ENCODE data around the gene LAMA5. TPM values are rescaled to one million over a fixed set of nuclear protein-coding genes. Genes with fewer than 3 reads are reported as not detected.

Gene LAMA5
- polyA plus RNA-seq, 1 donor (not counting 4 experiments of a cell fraction or from before 2014, with no cell fraction given) = 8.7 TPM

- H3K79me2 ChIP-seq (ENCODE audit: control insufficient read depth, insufficient read depth, low read length) = peaks cover 9% of the 10 kb centered on the region
- TF ChIP-seq EZH2 (IDR thresholded peaks at IDR 0.05; ENCODE audit: low read length) = no peak
- no peak for TF ChIP-seq CTCF (optimal IDR thresholded peaks at IDR 0.05 in 1 of 3, IDR thresholded peaks at IDR 0.05 in 1 of 3, conservative IDR thresholded peaks at IDR 0.05 in 1 of 3; ENCODE audit: extremely low read depth in 1 of 3, insufficient read depth in 2 of 3, low read length in 3 of 3)
- DNase-seq (ENCODE audit: low read depth, low spot score) (no peak), FAIRE-seq (no peak)
- no peak overlapping the region for H3K27ac ChIP-seq (ENCODE audit: control insufficient read depth, insufficient read depth, low read length)
- dilution Hi-C loops (cut with MboI; ENCODE audit: extremely low pct_ligation_motif_present, low sequenced_read_pairs) = no loop called here
- no peak overlapping the region for H3K4me3 ChIP-seq (ENCODE audit: control insufficient read depth in 2 of 3, extremely low read depth in 1 of 3, insufficient read depth in 2 of 3, low read depth in 1 of 3, low read length in 3 of 3)
- no peak overlapping the region for H3K9ac ChIP-seq (ENCODE audit: control insufficient read depth, extremely low read depth, insufficient read depth, low read length)
- H3K36me3 ChIP-seq (ENCODE audit: control insufficient read depth in 2 of 2, extremely low read depth in 1 of 2, insufficient read depth in 2 of 2, low read length in 2 of 2) = peaks cover 34 to 37% of the 10 kb centered on the region in 2 experiments
- no peaks in the 10 kb centered on the region for H3K9me1 ChIP-seq (ENCODE audit: control insufficient read depth, extremely low read depth, insufficient read depth, low read length)
- peaks cover 39% of the 10 kb centered on the region for H3K4me1 ChIP-seq (ENCODE audit: control insufficient read depth, extremely low read depth, insufficient read depth, low read length)
- no peaks in the 10 kb centered on the region for H3K9me3 ChIP-seq (ENCODE audit: control insufficient read depth, low read depth, low read length)
- H3K4me2 ChIP-seq (ENCODE audit: control insufficient read depth, extremely low read depth, insufficient read depth, low read depth, low read length) = no peak overlapping the region
- no peaks in the 10 kb centered on the region for H4K20me1 ChIP-seq (ENCODE audit: control insufficient read depth, extremely low read depth, insufficient read depth, low read length)
- H2AFZ ChIP-seq (ENCODE audit: control insufficient read depth, low read length) = no peak overlapping the region
- H3K27me3 ChIP-seq (ENCODE audit: control insufficient read depth, extremely low read depth, insufficient read depth, low read length) = no peaks in the 10 kb centered on the region
Observed at GRCh38 chr20:62348604-62349003, 18.5 kb downstream of the LAMA5 start.

- dilution Hi-C loops (cut with MboI; ENCODE audit: extremely low pct_ligation_motif_present, low sequenced_read_pairs) = no loop called here
- peaks cover 38 to 46% of the 10 kb centered on the region in 2 experiments for H3K36me3 ChIP-seq (ENCODE audit: control insufficient read depth in 2 of 2, extremely low read depth in 1 of 2, insufficient read depth in 2 of 2, low read length in 2 of 2)
Observed at GRCh38 chr20:62347445-62347844, 19.7 kb downstream of the LAMA5 start.

More at GRCh38 chr20:62347445-62347844, 19.7 kb downstream of the LAMA5 start:
- peaks cover 4% of the 10 kb centered on the region for H3K79me2 ChIP-seq (ENCODE audit: control insufficient read depth, insufficient read depth, low read length)
- H3K4me1 ChIP-seq (ENCODE audit: control insufficient read depth, extremely low read depth, insufficient read depth, low read length) = peaks cover 28% of the 10 kb centered on the region
- H3K27ac ChIP-seq (ENCODE audit: control insufficient read depth, insufficient read depth, low read length) = no peak overlapping the region
- FAIRE-seq = no peak
- H3K4me3 ChIP-seq (ENCODE audit: control insufficient read depth in 2 of 3, extremely low read depth in 1 of 3, insufficient read depth in 2 of 3, low read depth in 1 of 3, low read length in 3 of 3) = no peak overlapping the region
- no peak for DNase-seq (ENCODE audit: low read depth, low spot score)
- TF ChIP-seq CTCF (optimal IDR thresholded peaks at IDR 0.05 in 1 of 3, IDR thresholded peaks at IDR 0.05 in 1 of 3, conservative IDR thresholded peaks at IDR 0.05 in 1 of 3; ENCODE audit: extremely low read depth in 1 of 3, insufficient read depth in 2 of 3, low read length in 3 of 3) (no peak), EZH2 (IDR thresholded peaks at IDR 0.05; ENCODE audit: low read length) (no peak)
- H3K9me1 ChIP-seq (ENCODE audit: control insufficient read depth, extremely low read depth, insufficient read depth, low read length) = no peaks in the 10 kb centered on the region
- H3K27me3 ChIP-seq (ENCODE audit: control insufficient read depth, extremely low read depth, insufficient read depth, low read length) = no peaks in the 10 kb centered on the region
- no peaks in the 10 kb centered on the region for H3K9me3 ChIP-seq (ENCODE audit: control insufficient read depth, low read depth, low read length)
- no peak overlapping the region for H2AFZ ChIP-seq (ENCODE audit: control insufficient read depth, low read length)
- H4K20me1 ChIP-seq (ENCODE audit: control insufficient read depth, extremely low read depth, insufficient read depth, low read length) = no peaks in the 10 kb centered on the region
- no peak overlapping the region for H3K9ac ChIP-seq (ENCODE audit: control insufficient read depth, extremely low read depth, insufficient read depth, low read length)
- H3K4me2 ChIP-seq (ENCODE audit: control insufficient read depth, extremely low read depth, insufficient read depth, low read depth, low read length) = no peak overlapping the region

Measured in keratinocyte (primary cell).